ENCODE measurements around the gene ZSWIM4.
"Not testable (repeated sequence)": the region's sequence is repeated elsewhere in the genome, so short reads cannot be mapped to it uniquely, and the experiment has no call there.

The ZSWIM4 gene

GRCh38 chr19:13774217-13775191 lies 20.7 kb upstream of the ZSWIM4 start, which contains the start of gene C19orf53:
C19orf53 (plus strand) TSS chr19:13774456; CDS start chr19:13774478, 22 bp downstream.
- peak within 1 kb of the TSS; percentile 55 to 97 (median 89) for H3K27ac ChIP-seq

GRCh38 chr19:13778398-13778797 lies 16.8 kb upstream of the ZSWIM4 start:
- Histone ChIP-seq H3K27ac (no peak overlapping the region), H3K4me3 (no peak overlapping the region)

More at GRCh38 chr19:13774217-13775191, 20.7 kb upstream of the ZSWIM4 start, which contains the start of gene C19orf53:
- H3K4me3 ChIP-seq: peak within 1 kb of the TSS; percentile 58 to 94 (median 83)

- Histone ChIP-seq H3K27ac (no peak overlapping the region), H3K4me3 (no peak overlapping the region)
Measured at GRCh38 chr19:13778847-13779246, 16.4 kb upstream of the ZSWIM4 start.

GRCh38 chr19:13779794-13780193 lies 15.4 kb upstream of the ZSWIM4 start:
- not testable (repeated sequence) for H3K4me3 ChIP-seq
- H3K27ac ChIP-seq: peak overlapping the region in 2 of 21 experiments; percentile 5 to 27

- H3K4me3 ChIP-seq: no peak overlapping the region
- H3K27ac ChIP-seq: peak overlapping the region in 16 of 21 experiments; percentile 29 to 83 (median 70)
Measured at GRCh38 chr19:13781547-13781946, 13.7 kb upstream of the ZSWIM4 start.

- peak overlapping the region in 11 of 21 experiments; percentile 11 to 83 (median 71) for H3K27ac ChIP-seq
- no peak overlapping the region for H3K4me3 ChIP-seq
Measured at GRCh38 chr19:13782537-13782936, 12.7 kb upstream of the ZSWIM4 start.

- peak overlapping the region in 2 of 21 experiments; percentile 31 to 32 for H3K27ac ChIP-seq
Measured at GRCh38 chr19:13783565-13784500, 11.4 kb upstream of the ZSWIM4 start.

GRCh38 chr19:13784731-13785452 lies 10.4 kb upstream of the ZSWIM4 start:
- Histone ChIP-seq H3K4me3 (no peak overlapping the region), H3K27ac (peak overlapping the region in 13 of 21 experiments; percentile 6 to 67 (median 34))

More at GRCh38 chr19:13783565-13784500, 11.4 kb upstream of the ZSWIM4 start:
- H3K4me3 ChIP-seq: no peak overlapping the region

GRCh38 chr19:13788991-13789390 lies 6.3 kb upstream of the ZSWIM4 start:
- no peak overlapping the region for H3K4me3 ChIP-seq
- peak overlapping the region in 20 of 21 experiments; percentile 46 to 98 (median 90) for H3K27ac ChIP-seq

- H3K27ac ChIP-seq: peak overlapping the region in 7 of 21 experiments; percentile 4 to 98 (median 90)
- no peak overlapping the region for H3K4me3 ChIP-seq
Measured at GRCh38 chr19:13790354-13790753, 4.9 kb upstream of the ZSWIM4 start.

GRCh38 chr19:13793317-13793716 lies 1.9 kb upstream of the ZSWIM4 start:
- peak overlapping the region in 6 of 21 experiments; percentile 30 to 94 (median 46) for H3K27ac ChIP-seq
- H3K4me3 ChIP-seq: not testable (repeated sequence)

- peak overlapping the region; percentile 49 to 82 (median 75) for H3K4me3 ChIP-seq
- peak overlapping the region; percentile 32 to 97 (median 89) for H3K27ac ChIP-seq
Measured at GRCh38 chr19:13794398-13794756, 866 bp upstream of the ZSWIM4 start.

GRCh38 chr19:13795595-13796300 lies 505 bp downstream of the ZSWIM4 start:
- Histone ChIP-seq H3K27ac (peak overlapping the region; percentile 77 to 97 (median 89)), H3K4me3 (peak overlapping the region; percentile 49 to 82 (median 75))

GRCh38 chr19:13796301-13797057 lies 1.2 kb downstream of the ZSWIM4 start:
- Histone ChIP-seq H3K27ac (peak overlapping the region; percentile 77 to 97 (median 89)), H3K4me3 (peak overlapping the region; percentile 49 to 82 (median 75))

GRCh38 chr19:13797058-13797440 lies 1.8 kb downstream of the ZSWIM4 start:
- Histone ChIP-seq H3K27ac (peak overlapping the region in 20 of 21 experiments; percentile 48 to 97 (median 89)), H3K4me3 (peak overlapping the region; percentile 49 to 82 (median 75))

GRCh38 chr19:13797870-13798269 lies 2.6 kb downstream of the ZSWIM4 start:
- peak overlapping the region in 12 of 21 experiments; percentile 48 to 97 (median 89) for H3K27ac ChIP-seq
- no peak overlapping the region for H3K4me3 ChIP-seq

GRCh38 chr19:13799669-13800068 lies 4.4 kb downstream of the ZSWIM4 start:
- no peak overlapping the region for H3K4me3 ChIP-seq

GRCh38 chr19:13803038-13803437 lies 7.8 kb downstream of the ZSWIM4 start:
- peak overlapping the region in 1 of 21 experiments; percentile 7 for H3K27ac ChIP-seq
- no peak overlapping the region for H3K4me3 ChIP-seq

More at GRCh38 chr19:13799669-13800068, 4.4 kb downstream of the ZSWIM4 start:
- no peak overlapping the region for H3K27ac ChIP-seq

Measured in skin epidermis (tissue), 12 donors.